Duodenal mucosa (tissue), 2 donors: ENCODE data around the gene ANGPTL2.

Source experiments
- H3K27ac ChIP-seq: one replicate; pipeline ENCODE4 v1.7.0; 2013; ENCODE audit warnings: low read depth, low read length
- H3K27me3 ChIP-seq, 2 donors: one replicate each; pipeline ENCODE4 v1.7.0; 2013; ENCODE audit warnings: low read length in 2 of 2, control low read depth in 1 of 2; ENCODE audit not compliant: insufficient read depth in 2 of 2, control insufficient read depth in 1 of 2
- H3K36me3 ChIP-seq, 2 donors: one replicate each; pipeline ENCODE4 v1.7.0; 2013; ENCODE audit warnings: low read length in 2 of 2, control low read depth in 1 of 2; ENCODE audit not compliant: insufficient read depth in 2 of 2, control insufficient read depth in 1 of 2
- H3K4me1 ChIP-seq, 2 donors: one replicate each; pipeline ENCODE4 v1.7.0; 2013; ENCODE audit warnings: low read length in 2 of 2, control low read depth in 1 of 2; ENCODE audit not compliant: insufficient read depth in 2 of 2, control insufficient read depth in 1 of 2
- H3K4me3 ChIP-seq, 2 donors: one replicate each; pipeline ENCODE4 v1.7.0; 2013; ENCODE audit warnings: low read length in 2 of 2, low read depth in 1 of 2
- H3K9ac ChIP-seq, 2 donors: one replicate each; pipeline ENCODE4 v1.7.0; 2013; ENCODE audit warnings: low read length in 2 of 2, low read depth in 1 of 2
- H3K9me3 ChIP-seq, 2 donors: one replicate each; pipeline ENCODE4 v1.7.0; 2013; ENCODE audit warnings: low read length in 2 of 2, control low read depth in 1 of 2; ENCODE audit not compliant: control insufficient read depth in 1 of 2

ANGPTL2 gene

GRCh38 chr9:127166111-127166510 lies 43.7 kb upstream of the ANGPTL2 start:
- H3K27ac ChIP-seq: no peak overlapping the region
- H3K4me1 ChIP-seq: peaks cover 13 to 20% of the 10 kb centered on the region in 2 donors
- H3K4me3 ChIP-seq: no peak overlapping the region
- H3K36me3 ChIP-seq: peaks cover 15 to 21% of the 10 kb centered on the region in 2 donors
- no peaks in the 10 kb centered on the region for H3K9me3 ChIP-seq
- no peak overlapping the region for H3K9ac ChIP-seq
- H3K27me3 ChIP-seq: no peaks in the 10 kb centered on the region

GRCh38 chr9:127165116-127165515 lies 42.7 kb upstream of the ANGPTL2 start:
- H3K4me1 ChIP-seq: peaks cover 13 to 20% of the 10 kb centered on the region in 2 donors
- H3K9me3 ChIP-seq: no peaks in the 10 kb centered on the region
- no peak overlapping the region for H3K9ac ChIP-seq
- no peak overlapping the region for H3K27ac ChIP-seq
- H3K4me3 ChIP-seq: no peak overlapping the region
- H3K36me3 ChIP-seq: peaks cover 15 to 21% of the 10 kb centered on the region in 2 donors
- H3K27me3 ChIP-seq: no peaks in the 10 kb centered on the region

GRCh38 chr9:127163409-127163808 lies 41.0 kb upstream of the ANGPTL2 start:
- no peak overlapping the region for H3K4me3 ChIP-seq
- H3K4me1 ChIP-seq: peaks cover 18 to 24% of the 10 kb centered on the region in 2 donors
- no peak overlapping the region for H3K9ac ChIP-seq
- H3K27me3 ChIP-seq: no peaks in the 10 kb centered on the region
- H3K36me3 ChIP-seq: peaks cover 11 to 16% of the 10 kb centered on the region in 2 donors
- H3K9me3 ChIP-seq: no peaks in the 10 kb centered on the region
- H3K27ac ChIP-seq: no peak overlapping the region

GRCh38 chr9:127162864-127163365 lies 40.5 kb upstream of the ANGPTL2 start:
- Histone ChIP-seq H3K4me1 (peaks cover 18 to 24% of the 10 kb centered on the region in 2 donors), H3K27ac (no peak overlapping the region), H3K36me3 (peaks cover 6 to 13% of the 10 kb centered on the region in 2 donors), H3K4me3 (no peak overlapping the region), H3K27me3 (no peaks in the 10 kb centered on the region), H3K9me3 (no peaks in the 10 kb centered on the region), H3K9ac (no peak overlapping the region)

GRCh38 chr9:127162046-127162863 lies 39.8 kb upstream of the ANGPTL2 start:
- H3K4me1 ChIP-seq: peaks cover 18 to 24% of the 10 kb centered on the region in 2 donors
- H3K9ac ChIP-seq: no peak overlapping the region
- H3K27ac ChIP-seq: no peak overlapping the region
- H3K36me3 ChIP-seq: peaks cover 2 to 6% of the 10 kb centered on the region in 2 donors
- H3K9me3 ChIP-seq: no peaks in the 10 kb centered on the region
- no peak overlapping the region for H3K4me3 ChIP-seq
- no peaks in the 10 kb centered on the region for H3K27me3 ChIP-seq

- Histone ChIP-seq H3K9ac (no peak overlapping the region), H3K27me3 (no peaks in the 10 kb centered on the region), H3K9me3 (no peaks in the 10 kb centered on the region), H3K27ac (no peak overlapping the region), H3K36me3 (no peaks in the 10 kb centered on the region), H3K4me1 (peaks cover 18 to 22% of the 10 kb centered on the region in 2 donors), H3K4me3 (no peak overlapping the region)
Observed at GRCh38 chr9:127161081-127161624, 38.7 kb upstream of the ANGPTL2 start.

GRCh38 chr9:127159949-127160610 lies 37.6 kb upstream of the ANGPTL2 start:
- no peak overlapping the region for H3K27ac ChIP-seq
- H3K4me3 ChIP-seq: no peak overlapping the region
- no peaks in the 10 kb centered on the region for H3K27me3 ChIP-seq
- H3K9ac ChIP-seq: no peak overlapping the region
- H3K36me3 ChIP-seq: no peaks in the 10 kb centered on the region
- H3K9me3 ChIP-seq: no peaks in the 10 kb centered on the region
- peaks cover 20 to 22% of the 10 kb centered on the region in 2 donors for H3K4me1 ChIP-seq

- no peak overlapping the region for H3K27ac ChIP-seq
- no peak overlapping the region for H3K9ac ChIP-seq
- H3K4me3 ChIP-seq: no peak overlapping the region
Observed at GRCh38 chr9:127159325-127159801, 36.9 kb upstream of the ANGPTL2 start.

GRCh38 chr9:127158786-127159324 lies 36.4 kb upstream of the ANGPTL2 start:
- no peaks in the 10 kb centered on the region for H3K36me3 ChIP-seq
- H3K4me1 ChIP-seq: peaks cover 25 to 26% of the 10 kb centered on the region in 2 donors
- H3K9ac ChIP-seq: no peak overlapping the region
- H3K9me3 ChIP-seq: no peaks in the 10 kb centered on the region
- no peaks in the 10 kb centered on the region for H3K27me3 ChIP-seq
- no peak overlapping the region for H3K27ac ChIP-seq
- no peak overlapping the region for H3K4me3 ChIP-seq

More at GRCh38 chr9:127159325-127159801, 36.9 kb upstream of the ANGPTL2 start:
- Histone ChIP-seq H3K9me3 (no peaks in the 10 kb centered on the region), H3K36me3 (no peaks in the 10 kb centered on the region), H3K4me1 (peaks cover 21 to 26% of the 10 kb centered on the region in 2 donors), H3K27me3 (no peaks in the 10 kb centered on the region)
